ENCODE data around the gene IGFBP5. TPM values are rescaled to one million over a fixed set of nuclear protein-coding genes. Genes with fewer than 3 reads are reported as not detected.

Gene IGFBP5
- total RNA-seq, 4 donors from 2014 or later, result 480 to 2,812 (median 618) TPM

GRCh38 chr2:216732334-216732733, 37.0 kb upstream of the IGFBP5 start:
- no peak for DNase-seq
- Histone ChIP-seq H3K27me3 (no peaks in the 10 kb centered on the region), H3K4me1 (peaks cover 0 to 3% of the 10 kb centered on the region in 2 donors), H3K4me3 (no peak overlapping the region), H3K9me3 (no peaks in the 10 kb centered on the region), H3K36me3 (no peaks in the 10 kb centered on the region), H3K27ac (peak overlapping the region; percentile 86 to 92)
- intact Hi-C loops (cut with DNase I; ENCODE audit: low total_unique reads), result no loop called here
- TF ChIP-seq POLR2A (IDR thresholded peaks at IDR 0.05) (no peak), CTCF (IDR thresholded peaks at IDR 0.05) (no peak)

- H3K4me1 ChIP-seq, result peaks cover 0 to 3% of the 10 kb centered on the region in 2 donors
- DNase-seq, result no peak
- H3K36me3 ChIP-seq, result no peaks in the 10 kb centered on the region
- H3K27ac ChIP-seq, result peak overlapping the region in 1 of 2 donors; percentile 92
- TF ChIP-seq CTCF (IDR thresholded peaks at IDR 0.05) (no peak), POLR2A (IDR thresholded peaks at IDR 0.05) (no peak)
- no peaks in the 10 kb centered on the region for H3K27me3 ChIP-seq
- no peak overlapping the region for H3K4me3 ChIP-seq
- no peaks in the 10 kb centered on the region for H3K9me3 ChIP-seq
- intact Hi-C loops (cut with DNase I; ENCODE audit: low total_unique reads), result no loop called here
Observed at GRCh38 chr2:216731465-216731864, 36.1 kb upstream of the IGFBP5 start.

- peaks cover 0 to 3% of the 10 kb centered on the region in 2 donors for H3K4me1 ChIP-seq
- no peak overlapping the region for H3K27ac ChIP-seq
- H3K9me3 ChIP-seq, result no peaks in the 10 kb centered on the region
- intact Hi-C loops (cut with DNase I; ENCODE audit: low total_unique reads), result no loop called here
- H3K27me3 ChIP-seq, result no peaks in the 10 kb centered on the region
- TF ChIP-seq CTCF (IDR thresholded peaks at IDR 0.05) (no peak), POLR2A (IDR thresholded peaks at IDR 0.05) (no peak)
- no peak for DNase-seq
- no peak overlapping the region for H3K4me3 ChIP-seq
- H3K36me3 ChIP-seq, result no peaks in the 10 kb centered on the region
Observed at GRCh38 chr2:216730871-216731270, 35.5 kb upstream of the IGFBP5 start.

- Histone ChIP-seq H3K4me1 (no peaks in the 10 kb centered on the region), H3K4me3 (no peak overlapping the region), H3K27ac (no peak overlapping the region), H3K27me3 (no peaks in the 10 kb centered on the region), H3K36me3 (no peaks in the 10 kb centered on the region), H3K9me3 (no peaks in the 10 kb centered on the region)
- no peak for TF ChIP-seq CTCF (IDR thresholded peaks at IDR 0.05)
- TF ChIP-seq POLR2A (IDR thresholded peaks at IDR 0.05), result no peak
- intact Hi-C loops (cut with DNase I; ENCODE audit: low total_unique reads), result no loop called here
- DNase-seq, result no peak
Observed at GRCh38 chr2:216727346-216728122, 32.2 kb upstream of the IGFBP5 start.

GRCh38 chr2:216724190-216724589, 28.8 kb upstream of the IGFBP5 start:
- no peaks in the 10 kb centered on the region for H3K4me1 ChIP-seq
- no peak overlapping the region for H3K27ac ChIP-seq
- H3K36me3 ChIP-seq, result no peaks in the 10 kb centered on the region
- no peaks in the 10 kb centered on the region for H3K27me3 ChIP-seq
- no peaks in the 10 kb centered on the region for H3K9me3 ChIP-seq
- intact Hi-C loops (cut with DNase I; ENCODE audit: low total_unique reads), result no loop called here
- no peak overlapping the region for H3K4me3 ChIP-seq
- no peak for TF ChIP-seq POLR2A (IDR thresholded peaks at IDR 0.05)
- TF ChIP-seq CTCF (IDR thresholded peaks at IDR 0.05), result no peak
- no peak for DNase-seq
